ENCODE data around the gene MANSC4. TPM values are rescaled to one million over a fixed set of nuclear protein-coding genes. Genes with fewer than 3 reads are reported as not detected.
A peak's percentile ranks its signal among the peaks of the same experiment; 100 is the strongest.

The MANSC4 gene
- polyA plus RNA-seq, 6 donors from 2014 or later = not detected

GRCh38 chr12:27723212-27723611, 56.8 kb downstream of the MANSC4 start:
- DNase-seq = no peak
- Mint-ChIP-seq H3K27me3 (no peaks in the 10 kb centered on the region), H3K4me3 (no peak overlapping the region), H3K36me3 (peaks cover 0 to 12% of the 10 kb centered on the region in 2 donors), H3K9me3 (no peaks in the 10 kb centered on the region), H3K4me1 (peaks cover 0 to 6% (median 0%) of the 10 kb centered on the region in 3 donors), H3K27ac (peak overlapping the region in 1 of 6 donors; percentile 4)
- ATAC-seq (ENCODE audit: low read depth in 2 of 2) = no peak

Other genes with a start within 250 kb of the MANSC4 start
- gene REP15, start 83.8 kb downstream of the MANSC4 start, polyA plus RNA-seq (ENCODE audit: low read depth in 6 of 6) = 1 to 10 TPM in 1 of 6 donors, under 1 TPM in 2, not detected in 3; 0.42 to 2.3 (median 0.47) TPM
- 10 to 100 TPM; 64.8 to 83.5 (median 72.0) TPM for gene MRPS35, start 69.4 kb downstream of the MANSC4 start, polyA plus RNA-seq (ENCODE audit: low read depth in 6 of 6)
- gene KLHL42, start within 50 bp of the MANSC4 start, polyA plus RNA-seq (ENCODE audit: low read depth in 6 of 6) = 10 to 100 TPM in 1 of 6 donors, 1 to 10 TPM in 5; 4.5 to 10.1 (median 7.6) TPM
- not detected for gene PTHLH, start 192.5 kb upstream of the MANSC4 start, polyA plus RNA-seq (ENCODE audit: low read depth in 6 of 6)